ENCODE data around the gene PATJ. TPM values are rescaled to one million over a fixed set of nuclear protein-coding genes. Genes with fewer than 3 reads are reported as not detected.
"Not testable (repeated sequence)": the region's sequence is repeated elsewhere in the genome, so short reads cannot be mapped to it uniquely, and the experiment has no call there.

The PATJ gene
- polyA plus RNA-seq, 1 donor (not counting 4 experiments of a cell fraction or from before 2014, with no cell fraction given): 28.1 TPM

DNA sequence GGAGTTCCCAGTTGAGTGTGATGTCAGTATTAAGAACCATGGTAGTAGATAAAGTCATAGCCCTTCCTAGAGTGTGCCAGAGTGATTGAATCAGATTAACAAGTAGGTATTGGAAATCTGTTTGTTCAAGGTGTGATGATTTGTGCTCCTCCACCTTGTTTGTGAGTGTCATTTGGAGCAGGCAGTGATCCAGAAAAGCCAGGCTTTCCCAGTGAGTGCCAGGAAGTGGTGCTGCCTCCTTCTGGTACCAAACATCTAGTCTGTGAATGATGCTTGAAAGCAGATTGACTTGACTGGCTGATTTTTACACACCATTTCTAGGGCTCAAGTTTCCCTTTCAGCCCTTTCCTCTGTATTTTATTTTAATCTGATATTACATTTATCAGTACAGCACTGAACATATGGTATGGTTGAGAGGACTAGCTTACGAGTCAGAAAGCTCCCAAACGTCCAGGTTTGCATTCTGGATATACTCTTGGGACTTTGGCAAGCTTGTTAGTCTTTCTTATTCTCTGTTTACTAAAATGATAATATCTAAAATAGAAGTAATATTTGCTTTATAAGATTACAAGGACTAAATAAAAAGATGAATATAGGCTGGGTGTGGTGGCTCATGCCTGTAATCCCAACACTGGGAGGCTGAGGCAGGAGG lies 100.7 kb downstream of the PATJ start:
- Histone ChIP-seq H4K20me1 (ENCODE audit: control insufficient read depth, extremely low read depth, insufficient read depth, low read length) (no peaks in the 10 kb centered on the region), H3K4me3 (ENCODE audit: control insufficient read depth in 2 of 3, extremely low read depth in 1 of 3, insufficient read depth in 2 of 3, low read depth in 1 of 3, low read length in 3 of 3) (no peak overlapping the region), H3K4me1 (ENCODE audit: control insufficient read depth, extremely low read depth, insufficient read depth, low read length) (peaks cover 6% of the 10 kb centered on the region), H2AFZ (ENCODE audit: control insufficient read depth, low read length) (no peak overlapping the region), H3K27me3 (ENCODE audit: control insufficient read depth, extremely low read depth, insufficient read depth, low read length) (no peaks in the 10 kb centered on the region), H3K27ac (ENCODE audit: control insufficient read depth, insufficient read depth, low read length) (no peak overlapping the region), H3K9me3 (ENCODE audit: control insufficient read depth, low read depth, low read length) (no peaks in the 10 kb centered on the region), H3K36me3 (ENCODE audit: control insufficient read depth in 2 of 2, extremely low read depth in 1 of 2, insufficient read depth in 2 of 2, low read length in 2 of 2) (peaks cover 12 to 18% of the 10 kb centered on the region in 2 experiments), H3K9me1 (ENCODE audit: control insufficient read depth, extremely low read depth, insufficient read depth, low read length) (no peaks in the 10 kb centered on the region), H3K9ac (ENCODE audit: control insufficient read depth, extremely low read depth, insufficient read depth, low read length) (no peak overlapping the region), H3K79me2 (ENCODE audit: control insufficient read depth, insufficient read depth, low read length) (no peaks in the 10 kb centered on the region), H3K4me2 (ENCODE audit: control insufficient read depth, extremely low read depth, insufficient read depth, low read depth, low read length) (no peak overlapping the region)
- DNase-seq (ENCODE audit: low read depth, low spot score) (no peak), FAIRE-seq (no peak)
- dilution Hi-C loops (cut with MboI; ENCODE audit: extremely low pct_ligation_motif_present, low sequenced_read_pairs): no loop called here
- no peak for TF ChIP-seq EZH2 (IDR thresholded peaks at IDR 0.05; ENCODE audit: low read length)
- TF ChIP-seq, protein P1, sequence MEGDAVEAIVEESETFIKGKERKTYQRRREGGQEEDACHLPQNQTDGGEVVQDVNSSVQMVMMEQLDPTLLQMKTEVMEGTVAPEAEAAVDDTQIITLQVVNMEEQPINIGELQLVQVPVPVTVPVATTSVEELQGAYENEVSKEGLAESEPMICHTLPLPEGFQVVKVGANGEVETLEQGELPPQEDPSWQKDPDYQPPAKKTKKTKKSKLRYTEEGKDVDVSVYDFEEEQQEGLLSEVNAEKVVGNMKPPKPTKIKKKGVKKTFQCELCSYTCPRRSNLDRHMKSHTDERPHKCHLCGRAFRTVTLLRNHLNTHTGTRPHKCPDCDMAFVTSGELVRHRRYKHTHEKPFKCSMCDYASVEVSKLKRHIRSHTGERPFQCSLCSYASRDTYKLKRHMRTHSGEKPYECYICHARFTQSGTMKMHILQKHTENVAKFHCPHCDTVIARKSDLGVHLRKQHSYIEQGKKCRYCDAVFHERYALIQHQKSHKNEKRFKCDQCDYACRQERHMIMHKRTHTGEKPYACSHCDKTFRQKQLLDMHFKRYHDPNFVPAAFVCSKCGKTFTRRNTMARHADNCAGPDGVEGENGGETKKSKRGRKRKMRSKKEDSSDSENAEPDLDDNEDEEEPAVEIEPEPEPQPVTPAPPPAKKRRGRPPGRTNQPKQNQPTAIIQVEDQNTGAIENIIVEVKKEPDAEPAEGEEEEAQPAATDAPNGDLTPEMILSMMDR (optimal IDR thresholded peaks at IDR 0.05 in 1 of 3, IDR thresholded peaks at IDR 0.05 in 1 of 3, conservative IDR thresholded peaks at IDR 0.05 in 1 of 3; ENCODE audit: extremely low read depth in 1 of 3, insufficient read depth in 2 of 3, low read length in 3 of 3): peak in 2 of 3 experiments; percentile 12 to 37

DNA sequence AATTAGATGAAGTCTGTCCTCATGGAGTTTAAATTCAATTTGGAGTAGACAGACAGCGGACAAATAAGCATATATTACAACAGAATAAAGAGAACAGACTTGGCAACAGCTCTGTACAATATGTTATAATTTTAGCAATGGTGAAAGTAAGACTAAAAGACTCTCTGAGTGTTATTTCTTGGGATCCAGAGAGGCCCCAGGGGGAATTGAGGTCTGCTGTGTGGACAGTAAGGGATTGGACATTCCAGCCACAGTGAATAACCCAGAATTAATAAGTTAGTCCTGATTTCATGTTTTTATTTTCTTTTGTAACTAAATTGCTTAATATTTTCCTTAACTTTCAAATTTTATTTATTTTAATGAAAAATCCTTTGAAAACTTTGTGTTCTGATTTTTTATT lies 101.7 kb downstream of the PATJ start:
- Histone ChIP-seq H3K4me1 (ENCODE audit: control insufficient read depth, extremely low read depth, insufficient read depth, low read length) (peaks cover 4% of the 10 kb centered on the region), H4K20me1 (ENCODE audit: control insufficient read depth, extremely low read depth, insufficient read depth, low read length) (no peaks in the 10 kb centered on the region), H3K36me3 (ENCODE audit: control insufficient read depth in 2 of 2, extremely low read depth in 1 of 2, insufficient read depth in 2 of 2, low read length in 2 of 2) (peaks cover 6 to 19% of the 10 kb centered on the region in 2 experiments), H3K9me1 (ENCODE audit: control insufficient read depth, extremely low read depth, insufficient read depth, low read length) (no peaks in the 10 kb centered on the region), H2AFZ (ENCODE audit: control insufficient read depth, low read length) (no peak overlapping the region), H3K79me2 (ENCODE audit: control insufficient read depth, insufficient read depth, low read length) (no peaks in the 10 kb centered on the region), H3K4me3 (ENCODE audit: control insufficient read depth in 2 of 3, extremely low read depth in 1 of 3, insufficient read depth in 2 of 3, low read depth in 1 of 3, low read length in 3 of 3) (no peak overlapping the region), H3K9me3 (ENCODE audit: control insufficient read depth, low read depth, low read length) (no peaks in the 10 kb centered on the region), H3K27ac (ENCODE audit: control insufficient read depth, insufficient read depth, low read length) (no peak overlapping the region), H3K9ac (ENCODE audit: control insufficient read depth, extremely low read depth, insufficient read depth, low read length) (no peak overlapping the region), H3K4me2 (ENCODE audit: control insufficient read depth, extremely low read depth, insufficient read depth, low read depth, low read length) (no peak overlapping the region), H3K27me3 (ENCODE audit: control insufficient read depth, extremely low read depth, insufficient read depth, low read length) (no peaks in the 10 kb centered on the region)
- DNase-seq (ENCODE audit: low read depth, low spot score): no peak
- FAIRE-seq: no peak
- dilution Hi-C loops (cut with MboI; ENCODE audit: extremely low pct_ligation_motif_present, low sequenced_read_pairs): no loop called here
- TF ChIP-seq, protein P1 (optimal IDR thresholded peaks at IDR 0.05 in 1 of 3, IDR thresholded peaks at IDR 0.05 in 1 of 3, conservative IDR thresholded peaks at IDR 0.05 in 1 of 3; ENCODE audit: extremely low read depth in 1 of 3, insufficient read depth in 2 of 3, low read length in 3 of 3): no peak
- TF ChIP-seq EZH2 (IDR thresholded peaks at IDR 0.05; ENCODE audit: low read length): no peak

DNA sequence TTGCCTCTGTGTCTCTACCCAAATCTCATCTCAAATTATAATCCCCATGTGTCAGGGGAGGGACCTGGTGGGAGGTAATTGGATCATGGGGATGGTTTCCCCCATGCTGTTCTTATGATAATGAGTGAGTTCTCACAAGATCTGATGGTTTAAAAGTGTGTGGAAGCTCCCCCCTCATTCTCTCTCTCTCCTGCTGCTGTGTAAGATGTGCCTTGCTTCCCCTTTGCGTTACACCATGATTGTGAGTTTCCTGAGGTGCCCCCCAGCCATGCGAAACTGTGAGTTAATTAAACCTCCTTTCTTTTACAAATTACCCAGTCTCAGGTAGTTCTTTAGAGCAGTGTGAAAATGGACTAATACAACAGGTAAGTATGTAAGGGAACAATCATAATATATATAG lies 102.4 kb downstream of the PATJ start:
- dilution Hi-C loops (cut with MboI; ENCODE audit: extremely low pct_ligation_motif_present, low sequenced_read_pairs); H3K4me1 ChIP-seq (ENCODE audit: control insufficient read depth, extremely low read depth, insufficient read depth, low read length); H3K9me3 ChIP-seq (ENCODE audit: control insufficient read depth, low read depth, low read length); H3K79me2 ChIP-seq (ENCODE audit: control insufficient read depth, insufficient read depth, low read length); H3K27me3 ChIP-seq (ENCODE audit: control insufficient read depth, extremely low read depth, insufficient read depth, low read length); DNase-seq (ENCODE audit: low read depth, low spot score); H3K4me2 ChIP-seq (ENCODE audit: control insufficient read depth, extremely low read depth, insufficient read depth, low read depth, low read length); H3K4me3 ChIP-seq (ENCODE audit: control insufficient read depth in 2 of 3, extremely low read depth in 1 of 3, insufficient read depth in 2 of 3, low read depth in 1 of 3, low read length in 3 of 3); H4K20me1 ChIP-seq (ENCODE audit: control insufficient read depth, extremely low read depth, insufficient read depth, low read length); H3K9ac ChIP-seq (ENCODE audit: control insufficient read depth, extremely low read depth, insufficient read depth, low read length); H3K9me1 ChIP-seq (ENCODE audit: control insufficient read depth, extremely low read depth, insufficient read depth, low read length); FAIRE-seq; H3K27ac ChIP-seq (ENCODE audit: control insufficient read depth, insufficient read depth, low read length); H2AFZ ChIP-seq (ENCODE audit: control insufficient read depth, low read length): not testable (repeated sequence)
- H3K36me3 ChIP-seq (ENCODE audit: control insufficient read depth in 2 of 2, extremely low read depth in 1 of 2, insufficient read depth in 2 of 2, low read length in 2 of 2): peaks cover 5 to 21% of the 10 kb centered on the region in 2 experiments

Data from keratinocyte (primary cell).